DOHH2 (cell line): ENCODE measurements around the gene HOXC4.

Experiments used
- EZH2phosphoT487 ChIP-seq: fragments of 200-600 bp; sonication (generic); IDR thresholded peaks from 2 replicates; pipeline ENCODE4 v1.6.1; 2017; ENCODE audit warnings: borderline replicate concordance, mild to moderate bottlenecking, antibody characterized with exemption, low read length, moderate library complexity, mixed read lengths
- TF ChIP-seq, protein P1 (sequence below): fragments of 200-600 bp; sonication (generic); IDR thresholded peaks from one replicate; pipeline ENCODE4 v1.5.1; 2014; ENCODE audit warnings: antibody characterized with exemption, mild to moderate bottlenecking, low read depth, low read length; ENCODE audit not compliant: poor library complexity, severe bottlenecking

DNA sequence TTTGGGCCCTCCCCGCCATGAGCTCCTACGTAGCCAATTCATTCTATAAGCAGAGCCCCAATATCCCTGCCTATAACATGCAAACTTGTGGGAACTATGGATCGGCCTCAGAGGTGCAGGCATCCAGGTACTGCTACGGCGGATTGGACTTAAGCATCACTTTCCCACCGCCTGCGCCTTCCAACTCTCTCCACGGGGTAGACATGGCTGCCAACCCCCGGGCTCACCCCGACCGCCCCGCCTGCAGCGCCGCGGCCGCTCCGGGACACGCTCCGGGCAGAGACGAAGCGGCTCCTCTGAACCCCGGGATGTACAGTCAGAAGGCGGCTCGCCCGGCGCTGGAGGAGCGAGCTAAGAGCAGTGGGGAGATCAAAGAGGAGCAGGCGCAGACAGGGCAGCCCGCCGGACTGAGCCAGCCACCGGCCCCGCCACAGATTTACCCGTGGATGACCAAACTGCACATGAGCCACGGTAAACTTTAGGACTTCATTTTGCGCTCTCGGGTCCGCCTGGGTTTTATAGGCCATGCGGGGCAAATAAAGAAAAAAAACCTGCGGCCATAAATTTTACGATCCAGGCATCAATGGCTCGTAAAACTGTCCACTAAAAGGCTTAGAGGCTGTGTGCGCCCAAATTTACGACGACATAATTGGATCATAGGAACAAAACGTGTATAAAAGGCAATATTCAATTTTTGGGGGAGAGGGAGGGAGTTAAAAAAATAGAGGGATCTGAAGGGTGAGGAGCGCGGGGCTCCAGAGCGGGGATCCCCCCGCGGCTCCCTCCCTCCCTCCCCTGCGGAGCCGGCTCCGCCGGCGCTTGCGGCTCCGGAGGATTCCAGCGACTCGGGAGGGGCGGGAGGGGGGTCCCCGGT, 20.3 kb upstream of the HOXC4 start:
- TF ChIP-seq, protein P1, sequence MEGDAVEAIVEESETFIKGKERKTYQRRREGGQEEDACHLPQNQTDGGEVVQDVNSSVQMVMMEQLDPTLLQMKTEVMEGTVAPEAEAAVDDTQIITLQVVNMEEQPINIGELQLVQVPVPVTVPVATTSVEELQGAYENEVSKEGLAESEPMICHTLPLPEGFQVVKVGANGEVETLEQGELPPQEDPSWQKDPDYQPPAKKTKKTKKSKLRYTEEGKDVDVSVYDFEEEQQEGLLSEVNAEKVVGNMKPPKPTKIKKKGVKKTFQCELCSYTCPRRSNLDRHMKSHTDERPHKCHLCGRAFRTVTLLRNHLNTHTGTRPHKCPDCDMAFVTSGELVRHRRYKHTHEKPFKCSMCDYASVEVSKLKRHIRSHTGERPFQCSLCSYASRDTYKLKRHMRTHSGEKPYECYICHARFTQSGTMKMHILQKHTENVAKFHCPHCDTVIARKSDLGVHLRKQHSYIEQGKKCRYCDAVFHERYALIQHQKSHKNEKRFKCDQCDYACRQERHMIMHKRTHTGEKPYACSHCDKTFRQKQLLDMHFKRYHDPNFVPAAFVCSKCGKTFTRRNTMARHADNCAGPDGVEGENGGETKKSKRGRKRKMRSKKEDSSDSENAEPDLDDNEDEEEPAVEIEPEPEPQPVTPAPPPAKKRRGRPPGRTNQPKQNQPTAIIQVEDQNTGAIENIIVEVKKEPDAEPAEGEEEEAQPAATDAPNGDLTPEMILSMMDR = no peak
- no peak for TF ChIP-seq EZH2phosphoT487
